Measurements from ENCODE around the gene GARS1.

Gene GARS1

DNA sequence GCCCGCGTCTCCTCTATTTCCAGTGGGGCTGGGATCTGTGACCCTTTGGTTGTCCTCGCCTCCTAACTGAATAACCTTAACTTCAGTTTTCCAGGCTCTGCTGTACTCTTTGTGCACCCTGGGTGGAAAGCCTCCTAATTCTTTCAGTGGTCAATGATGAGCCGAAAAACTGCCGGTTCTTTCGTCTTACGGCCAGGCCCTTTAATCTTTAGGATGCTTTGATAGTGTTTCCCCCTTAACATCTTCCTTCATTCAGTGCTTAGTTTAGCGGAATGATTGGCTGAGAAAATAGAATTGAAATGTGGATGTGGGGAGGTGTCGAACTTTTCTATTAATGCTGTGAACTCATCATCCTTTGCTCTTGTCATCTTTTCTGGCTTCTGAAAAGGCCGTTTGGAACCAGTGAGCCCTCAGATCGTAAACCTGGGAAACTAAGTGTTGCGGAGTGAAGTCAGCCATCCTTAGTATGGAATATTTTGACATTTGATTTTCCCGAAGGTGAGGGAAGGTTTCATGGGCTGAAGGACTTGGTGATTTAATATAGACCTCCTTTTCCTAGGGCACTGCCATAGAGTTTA is 847 bp downstream of the GARS1 start:
- ChIA-PET POLR2A (no interaction called here), CTCF (interaction anchor here (0.6 kb wide), 1 partner anchor 89 kb away, joined by 3 read pairs; no protein-coding TSS in a partner anchor)
- H3K4me1 ChIP-seq (ENCODE audit: control insufficient read depth, insufficient read depth, low read length), result peaks cover 8% of the 10 kb centered on the region
- peak; percentile 79 for TF ChIP-seq ZFP69B (tag by site-specific recombination; IDR thresholded peaks at IDR 0.05)
- peak; percentile 69 for TF ChIP-seq ZNF600 (tag by site-specific recombination; IDR thresholded peaks at IDR 0.05)
- TF ChIP-seq, protein P1, sequence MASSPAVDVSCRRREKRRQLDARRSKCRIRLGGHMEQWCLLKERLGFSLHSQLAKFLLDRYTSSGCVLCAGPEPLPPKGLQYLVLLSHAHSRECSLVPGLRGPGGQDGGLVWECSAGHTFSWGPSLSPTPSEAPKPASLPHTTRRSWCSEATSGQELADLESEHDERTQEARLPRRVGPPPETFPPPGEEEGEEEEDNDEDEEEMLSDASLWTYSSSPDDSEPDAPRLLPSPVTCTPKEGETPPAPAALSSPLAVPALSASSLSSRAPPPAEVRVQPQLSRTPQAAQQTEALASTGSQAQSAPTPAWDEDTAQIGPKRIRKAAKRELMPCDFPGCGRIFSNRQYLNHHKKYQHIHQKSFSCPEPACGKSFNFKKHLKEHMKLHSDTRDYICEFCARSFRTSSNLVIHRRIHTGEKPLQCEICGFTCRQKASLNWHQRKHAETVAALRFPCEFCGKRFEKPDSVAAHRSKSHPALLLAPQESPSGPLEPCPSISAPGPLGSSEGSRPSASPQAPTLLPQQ (tag by site-specific recombination; IDR thresholded peaks at IDR 0.05), result peak; percentile 88
- TF ChIP-seq, protein P2, sequence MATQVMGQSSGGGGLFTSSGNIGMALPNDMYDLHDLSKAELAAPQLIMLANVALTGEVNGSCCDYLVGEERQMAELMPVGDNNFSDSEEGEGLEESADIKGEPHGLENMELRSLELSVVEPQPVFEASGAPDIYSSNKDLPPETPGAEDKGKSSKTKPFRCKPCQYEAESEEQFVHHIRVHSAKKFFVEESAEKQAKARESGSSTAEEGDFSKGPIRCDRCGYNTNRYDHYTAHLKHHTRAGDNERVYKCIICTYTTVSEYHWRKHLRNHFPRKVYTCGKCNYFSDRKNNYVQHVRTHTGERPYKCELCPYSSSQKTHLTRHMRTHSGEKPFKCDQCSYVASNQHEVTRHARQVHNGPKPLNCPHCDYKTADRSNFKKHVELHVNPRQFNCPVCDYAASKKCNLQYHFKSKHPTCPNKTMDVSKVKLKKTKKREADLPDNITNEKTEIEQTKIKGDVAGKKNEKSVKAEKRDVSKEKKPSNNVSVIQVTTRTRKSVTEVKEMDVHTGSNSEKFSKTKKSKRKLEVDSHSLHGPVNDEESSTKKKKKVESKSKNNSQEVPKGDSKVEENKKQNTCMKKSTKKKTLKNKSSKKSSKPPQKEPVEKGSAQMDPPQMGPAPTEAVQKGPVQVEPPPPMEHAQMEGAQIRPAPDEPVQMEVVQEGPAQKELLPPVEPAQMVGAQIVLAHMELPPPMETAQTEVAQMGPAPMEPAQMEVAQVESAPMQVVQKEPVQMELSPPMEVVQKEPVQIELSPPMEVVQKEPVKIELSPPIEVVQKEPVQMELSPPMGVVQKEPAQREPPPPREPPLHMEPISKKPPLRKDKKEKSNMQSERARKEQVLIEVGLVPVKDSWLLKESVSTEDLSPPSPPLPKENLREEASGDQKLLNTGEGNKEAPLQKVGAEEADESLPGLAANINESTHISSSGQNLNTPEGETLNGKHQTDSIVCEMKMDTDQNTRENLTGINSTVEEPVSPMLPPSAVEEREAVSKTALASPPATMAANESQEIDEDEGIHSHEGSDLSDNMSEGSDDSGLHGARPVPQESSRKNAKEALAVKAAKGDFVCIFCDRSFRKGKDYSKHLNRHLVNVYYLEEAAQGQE (tag by site-specific recombination; IDR thresholded peaks at IDR 0.05), result no peak
- TF ChIP-seq, protein P3, sequence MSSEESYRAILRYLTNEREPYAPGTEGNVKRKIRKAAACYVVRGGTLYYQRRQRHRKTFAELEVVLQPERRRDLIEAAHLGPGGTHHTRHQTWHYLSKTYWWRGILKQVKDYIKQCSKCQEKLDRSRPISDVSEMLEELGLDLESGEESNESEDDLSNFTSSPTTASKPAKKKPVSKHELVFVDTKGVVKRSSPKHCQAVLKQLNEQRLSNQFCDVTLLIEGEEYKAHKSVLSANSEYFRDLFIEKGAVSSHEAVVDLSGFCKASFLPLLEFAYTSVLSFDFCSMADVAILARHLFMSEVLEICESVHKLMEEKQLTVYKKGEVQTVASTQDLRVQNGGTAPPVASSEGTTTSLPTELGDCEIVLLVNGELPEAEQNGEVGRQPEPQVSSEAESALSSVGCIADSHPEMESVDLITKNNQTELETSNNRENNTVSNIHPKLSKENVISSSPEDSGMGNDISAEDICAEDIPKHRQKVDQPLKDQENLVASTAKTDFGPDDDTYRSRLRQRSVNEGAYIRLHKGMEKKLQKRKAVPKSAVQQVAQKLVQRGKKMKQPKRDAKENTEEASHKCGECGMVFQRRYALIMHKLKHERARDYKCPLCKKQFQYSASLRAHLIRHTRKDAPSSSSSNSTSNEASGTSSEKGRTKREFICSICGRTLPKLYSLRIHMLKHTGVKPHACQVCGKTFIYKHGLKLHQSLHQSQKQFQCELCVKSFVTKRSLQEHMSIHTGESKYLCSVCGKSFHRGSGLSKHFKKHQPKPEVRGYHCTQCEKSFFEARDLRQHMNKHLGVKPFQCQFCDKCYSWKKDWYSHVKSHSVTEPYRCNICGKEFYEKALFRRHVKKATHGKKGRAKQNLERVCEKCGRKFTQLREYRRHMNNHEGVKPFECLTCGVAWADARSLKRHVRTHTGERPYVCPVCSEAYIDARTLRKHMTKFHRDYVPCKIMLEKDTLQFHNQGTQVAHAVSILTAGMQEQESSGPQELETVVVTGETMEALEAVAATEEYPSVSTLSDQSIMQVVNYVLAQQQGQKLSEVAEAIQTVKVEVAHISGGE (tag by site-specific recombination; conservative IDR thresholded peaks at IDR 0.05; ENCODE audit: low read depth), result 0 out of 2 replicates have a peak, but pooled peaks have one; percentile 9
- TF ChIP-seq EGR2 (tag by site-specific recombination; IDR thresholded peaks at IDR 0.05; ENCODE audit: low read depth), result no peak
- TF ChIP-seq, protein P4, sequence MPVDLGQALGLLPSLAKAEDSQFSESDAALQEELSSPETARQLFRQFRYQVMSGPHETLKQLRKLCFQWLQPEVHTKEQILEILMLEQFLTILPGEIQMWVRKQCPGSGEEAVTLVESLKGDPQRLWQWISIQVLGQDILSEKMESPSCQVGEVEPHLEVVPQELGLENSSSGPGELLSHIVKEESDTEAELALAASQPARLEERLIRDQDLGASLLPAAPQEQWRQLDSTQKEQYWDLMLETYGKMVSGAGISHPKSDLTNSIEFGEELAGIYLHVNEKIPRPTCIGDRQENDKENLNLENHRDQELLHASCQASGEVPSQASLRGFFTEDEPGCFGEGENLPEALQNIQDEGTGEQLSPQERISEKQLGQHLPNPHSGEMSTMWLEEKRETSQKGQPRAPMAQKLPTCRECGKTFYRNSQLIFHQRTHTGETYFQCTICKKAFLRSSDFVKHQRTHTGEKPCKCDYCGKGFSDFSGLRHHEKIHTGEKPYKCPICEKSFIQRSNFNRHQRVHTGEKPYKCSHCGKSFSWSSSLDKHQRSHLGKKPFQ (tag by site-specific recombination; IDR thresholded peaks at IDR 0.05), result no peak
- TF ChIP-seq ZNF76 (tag by site-specific recombination; IDR thresholded peaks at IDR 0.05; ENCODE audit: borderline replicate concordance, low read depth), result no peak
- peak overlapping the region; percentile 98 for H3K4me3 ChIP-seq (ENCODE audit: low read depth, low read length)
- H3K27ac ChIP-seq (ENCODE audit: extremely low read depth, low read depth, low read length), result peak overlapping the region; percentile 82; the same call in 1 of the 2 replicates
- H3K36me3 ChIP-seq (ENCODE audit: control insufficient read depth in 2 of 2, insufficient read depth in 1 of 2, low read length in 2 of 2), result peaks cover 12 to 19% of the 10 kb centered on the region in 2 experiments
- no peaks in the 10 kb centered on the region for H3K9me3 ChIP-seq (ENCODE audit: control insufficient read depth, insufficient read depth, low read depth, low read length)

DNA sequence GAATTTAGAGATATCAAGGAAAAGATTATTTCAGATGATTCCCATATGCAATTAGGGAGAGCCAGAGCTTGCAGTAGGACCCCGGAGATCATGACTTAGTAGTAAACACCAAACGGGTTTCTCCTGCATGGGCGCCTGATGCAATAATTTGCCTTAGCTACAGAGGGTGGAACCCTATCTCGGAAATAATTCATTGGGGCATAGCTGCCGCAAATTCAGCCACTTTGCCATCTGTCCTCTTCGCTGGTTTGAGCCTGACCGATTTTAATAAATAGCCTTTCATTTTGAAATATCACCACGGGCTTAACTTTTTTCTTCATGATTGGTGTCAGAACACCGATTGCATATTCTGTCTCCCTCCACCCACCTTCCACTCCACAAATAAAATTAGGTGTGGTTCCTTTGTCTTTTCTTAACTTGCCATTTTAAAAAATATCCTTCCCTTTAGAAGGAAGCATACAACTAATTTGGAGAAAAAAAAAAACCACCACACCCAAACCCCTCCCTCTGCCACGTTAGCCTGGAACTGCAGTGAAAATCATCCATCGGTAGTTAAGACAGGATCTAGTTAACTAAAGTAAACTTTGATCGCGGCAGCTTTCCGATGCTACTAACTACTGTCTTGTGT is 1.4 kb downstream of the GARS1 start:
- CTCF ChIA-PET, result interaction anchor here (0.6 to 1.2 kb wide), 2 partner anchors 31 to 90 kb away, joined by 3 read pairs; no protein-coding TSS in a partner anchor
- POLR2A ChIA-PET, result no interaction called here
- peaks cover 17 to 25% of the 10 kb centered on the region in 2 experiments for H3K36me3 ChIP-seq (ENCODE audit: control insufficient read depth in 2 of 2, insufficient read depth in 1 of 2, low read length in 2 of 2)
- TF ChIP-seq ZNF423 (tag by site-specific recombination; IDR thresholded peaks at IDR 0.05) (no peak), MZF1 (tag by site-specific recombination; IDR thresholded peaks at IDR 0.05; ENCODE audit: borderline replicate concordance) (no peak), ZNF776 (tag by site-specific recombination; IDR thresholded peaks at IDR 0.05; ENCODE audit: borderline replicate concordance) (no peak), ZNF561 (tag by site-specific recombination; IDR thresholded peaks at IDR 0.05; ENCODE audit: borderline replicate concordance) (no peak), ZNF133 (tag by site-specific recombination; IDR thresholded peaks at IDR 0.05) (no peak), GLI2 (tag by site-specific recombination; IDR thresholded peaks at IDR 0.05; ENCODE audit: borderline replicate concordance, low read depth) (no peak), ZNF76 (tag by site-specific recombination; IDR thresholded peaks at IDR 0.05; ENCODE audit: borderline replicate concordance, low read depth) (no peak), ZSCAN16 (tag by site-specific recombination; IDR thresholded peaks at IDR 0.05) (no peak), ZNF335 (tag by site-specific recombination; conservative IDR thresholded peaks at IDR 0.05) (peak; percentile 51), KLF1 (tag by site-specific recombination; IDR thresholded peaks at IDR 0.05) (peak; percentile 35), ZNF544 (tag by site-specific recombination; IDR thresholded peaks at IDR 0.05) (no peak), ZNF248 (tag by site-specific recombination; IDR thresholded peaks at IDR 0.05) (no peak), ZNF366 (tag by site-specific recombination; conservative IDR thresholded peaks at IDR 0.05) (no peak)
- TF ChIP-seq, protein P5, sequence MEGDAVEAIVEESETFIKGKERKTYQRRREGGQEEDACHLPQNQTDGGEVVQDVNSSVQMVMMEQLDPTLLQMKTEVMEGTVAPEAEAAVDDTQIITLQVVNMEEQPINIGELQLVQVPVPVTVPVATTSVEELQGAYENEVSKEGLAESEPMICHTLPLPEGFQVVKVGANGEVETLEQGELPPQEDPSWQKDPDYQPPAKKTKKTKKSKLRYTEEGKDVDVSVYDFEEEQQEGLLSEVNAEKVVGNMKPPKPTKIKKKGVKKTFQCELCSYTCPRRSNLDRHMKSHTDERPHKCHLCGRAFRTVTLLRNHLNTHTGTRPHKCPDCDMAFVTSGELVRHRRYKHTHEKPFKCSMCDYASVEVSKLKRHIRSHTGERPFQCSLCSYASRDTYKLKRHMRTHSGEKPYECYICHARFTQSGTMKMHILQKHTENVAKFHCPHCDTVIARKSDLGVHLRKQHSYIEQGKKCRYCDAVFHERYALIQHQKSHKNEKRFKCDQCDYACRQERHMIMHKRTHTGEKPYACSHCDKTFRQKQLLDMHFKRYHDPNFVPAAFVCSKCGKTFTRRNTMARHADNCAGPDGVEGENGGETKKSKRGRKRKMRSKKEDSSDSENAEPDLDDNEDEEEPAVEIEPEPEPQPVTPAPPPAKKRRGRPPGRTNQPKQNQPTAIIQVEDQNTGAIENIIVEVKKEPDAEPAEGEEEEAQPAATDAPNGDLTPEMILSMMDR (tag by site-specific recombination; IDR thresholded peaks at IDR 0.05), result no peak

More for the DNA sequence above, 1.4 kb downstream of the GARS1 start:
- Histone ChIP-seq H3K9me3 (ENCODE audit: control insufficient read depth, insufficient read depth, low read depth, low read length) (no peaks in the 10 kb centered on the region), H3K4me1 (ENCODE audit: control insufficient read depth, insufficient read depth, low read length) (peaks cover 8% of the 10 kb centered on the region), H3K27ac (ENCODE audit: extremely low read depth, low read depth, low read length) (peak overlapping the region; percentile 82; the same call in 1 of the 2 replicates), H3K4me3 (ENCODE audit: low read depth, low read length) (peak overlapping the region; percentile 98)
